ENCODE measurements around the gene STK4. TPM values are rescaled to one million over a fixed set of nuclear protein-coding genes. Genes with fewer than 3 reads are reported as not detected.

STK4 gene
- total RNA-seq, 1 experiment from 2014 or later: 43.0 TPM

- no peaks in the 10 kb centered on the region for H3K79me1 ChIP-seq (ENCODE audit: insufficient read depth, low read depth, low read length, poor library complexity, severe bottlenecking)
- no CpG with 5 or more reads among the region's 11 CpGs for WGBS (ENCODE audit: extremely low coverage, insufficient read length, low lambda C conversion rate)
These were observed 128.7 kb downstream of the STK4 start for GRCh38 chr20:45094864-45095574.

More at GRCh38 chr20:45094864-45095574, 128.7 kb downstream of the STK4 start:
- H3K27ac ChIP-seq (ENCODE audit: insufficient read length, low read depth, low read length): no peak overlapping the region
- no peak overlapping the region for H3K23ac ChIP-seq (ENCODE audit: insufficient read length, low read depth, low read length)
- H3K9me3 ChIP-seq (ENCODE audit: control insufficient read depth, low read depth, low read length): no peaks in the 10 kb centered on the region
- no peak overlapping the region for H3K9ac ChIP-seq (ENCODE audit: extremely low read depth, insufficient read length, low read length)
- peaks cover 5% of the 10 kb centered on the region in 2 experiments for H3K4me1 Mint-ChIP-seq
- peaks cover 0 to 4% of the 10 kb centered on the region in 2 experiments; a peak in 2 of 5 replicates for H3K9me3 Mint-ChIP-seq
- H3K27me3 ChIP-seq (ENCODE audit: insufficient read depth, low read length): no peaks in the 10 kb centered on the region; the same call in 1 of the 2 replicates
- H2BK5ac ChIP-seq (ENCODE audit: insufficient read length, low read length): no peak overlapping the region
- H4K8ac ChIP-seq (replicated peaks; ENCODE audit: insufficient read length, low read depth, low read length): no peak overlapping the region
- no peaks in the 10 kb centered on the region for H3K23me2 ChIP-seq (ENCODE audit: insufficient read length, low read depth, low read length, poor library complexity, severe bottlenecking)
- DNase-seq: no peak
- H2BK12ac ChIP-seq (ENCODE audit: insufficient read length, low read depth, low read length): no peak overlapping the region
- H3K79me2 ChIP-seq (ENCODE audit: insufficient read depth, low read length): no peaks in the 10 kb centered on the region
- no peak overlapping the region for H3K4me3 Mint-ChIP-seq
- peaks cover 35% of the 10 kb centered on the region for H3K27me3 Mint-ChIP-seq (ENCODE audit: low read depth)
- no peak overlapping the region for H3K4me2 ChIP-seq (ENCODE audit: insufficient read depth, insufficient read length, low read length)
- no peak overlapping the region for H3K18ac ChIP-seq (ENCODE audit: insufficient read length, low read depth, low read length)
- H2BK120ac ChIP-seq (ENCODE audit: low read depth, low read length, poor library complexity, severe bottlenecking): no peak overlapping the region
- H3K4ac ChIP-seq (ENCODE audit: low read depth, low read length): no peak overlapping the region
- H3K56ac ChIP-seq (ENCODE audit: insufficient read length, low read depth, low read length): no peak overlapping the region
- H3K4me1 ChIP-seq (ENCODE audit: insufficient read depth, low read length): no peaks in the 10 kb centered on the region
- no peak overlapping the region for H4K91ac ChIP-seq (ENCODE audit: insufficient read length, low read depth, low read length)
- H2BK15ac ChIP-seq (ENCODE audit: low read depth, low read length): no peak overlapping the region
- peaks cover 2 to 4% (median 2%) of the 10 kb centered on the region in 3 experiments; a peak in 5 of 7 replicates for H3K36me3 Mint-ChIP-seq (ENCODE audit: insufficient read depth in 1 of 3, low read depth in 3 of 3)
- no peak overlapping the region for H2AFZ ChIP-seq (ENCODE audit: low read length)
- no peak overlapping the region for H2AK5ac ChIP-seq (ENCODE audit: insufficient read length, low read length)
- no peak overlapping the region for H3T11ph ChIP-seq (ENCODE audit: low read length)
- no peak for TF ChIP-seq CTCF (conservative IDR thresholded peaks at IDR 0.05)
- H4K5ac ChIP-seq (ENCODE audit: insufficient read length, low read depth, low read length): no peak overlapping the region
- no peak overlapping the region; a peak in 1 of 7 replicates for H3K27ac Mint-ChIP-seq
- no peaks in the 10 kb centered on the region for H4K20me1 ChIP-seq (ENCODE audit: control insufficient read depth, insufficient read depth, insufficient read length)
- H2BK20ac ChIP-seq (ENCODE audit: low read depth, low read length, poor library complexity, severe bottlenecking): no peak overlapping the region
- H3K14ac ChIP-seq (ENCODE audit: insufficient read depth, low read length): no peak overlapping the region; the same call in 1 of the 2 replicates

Measured in H9 (cell line).